Epithelial cell of esophagus (primary cell): ENCODE data around the gene PRIMA1.
"Not testable (repeated sequence)": the region's sequence is repeated elsewhere in the genome, so short reads cannot be mapped to it uniquely, and the experiment has no call there.

ENCODE experiments used
- DNase-seq: peaks from one replicate; pipeline ENCODE4 v3.0.0; 2010; ENCODE audit warnings: low read depth
- H3K4me3 ChIP-seq: 2 replicates; pipeline ENCODE4 v1.5.1; 2011; ENCODE audit warnings: mild to moderate bottlenecking, low read length, control low read depth
- TF ChIP-seq, protein P1 (sequence below): IDR thresholded peaks from 2 replicates; pipeline ENCODE4 v1.5.1; 2011; ENCODE audit warnings: low read depth, mild to moderate bottlenecking, low read length, control low read depth, inconsistent platforms; ENCODE audit not compliant: insufficient read depth; ENCODE audit errors: missing control alignments

The PRIMA1 gene

DNA sequence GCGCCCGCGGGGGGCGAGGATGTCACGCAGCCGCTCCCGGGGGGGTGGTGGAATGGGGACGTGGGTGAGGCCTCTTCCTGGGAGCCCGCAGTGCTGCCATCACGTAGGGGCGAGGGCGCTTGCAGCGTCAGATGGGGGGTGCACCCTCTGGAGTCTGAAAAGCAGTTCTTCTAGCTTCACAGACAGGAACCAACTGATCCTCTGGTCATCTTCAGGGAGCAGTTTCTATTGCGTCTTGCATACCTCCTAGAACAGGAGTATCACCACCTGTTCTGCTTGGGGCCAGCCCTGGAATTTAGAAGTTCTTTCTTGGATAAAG lies 36.9 kb upstream of the PRIMA1 start:
- no peak overlapping the region for H3K4me3 ChIP-seq
- TF ChIP-seq, protein P1, sequence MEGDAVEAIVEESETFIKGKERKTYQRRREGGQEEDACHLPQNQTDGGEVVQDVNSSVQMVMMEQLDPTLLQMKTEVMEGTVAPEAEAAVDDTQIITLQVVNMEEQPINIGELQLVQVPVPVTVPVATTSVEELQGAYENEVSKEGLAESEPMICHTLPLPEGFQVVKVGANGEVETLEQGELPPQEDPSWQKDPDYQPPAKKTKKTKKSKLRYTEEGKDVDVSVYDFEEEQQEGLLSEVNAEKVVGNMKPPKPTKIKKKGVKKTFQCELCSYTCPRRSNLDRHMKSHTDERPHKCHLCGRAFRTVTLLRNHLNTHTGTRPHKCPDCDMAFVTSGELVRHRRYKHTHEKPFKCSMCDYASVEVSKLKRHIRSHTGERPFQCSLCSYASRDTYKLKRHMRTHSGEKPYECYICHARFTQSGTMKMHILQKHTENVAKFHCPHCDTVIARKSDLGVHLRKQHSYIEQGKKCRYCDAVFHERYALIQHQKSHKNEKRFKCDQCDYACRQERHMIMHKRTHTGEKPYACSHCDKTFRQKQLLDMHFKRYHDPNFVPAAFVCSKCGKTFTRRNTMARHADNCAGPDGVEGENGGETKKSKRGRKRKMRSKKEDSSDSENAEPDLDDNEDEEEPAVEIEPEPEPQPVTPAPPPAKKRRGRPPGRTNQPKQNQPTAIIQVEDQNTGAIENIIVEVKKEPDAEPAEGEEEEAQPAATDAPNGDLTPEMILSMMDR: no peak
- DNase-seq: no peak

DNA sequence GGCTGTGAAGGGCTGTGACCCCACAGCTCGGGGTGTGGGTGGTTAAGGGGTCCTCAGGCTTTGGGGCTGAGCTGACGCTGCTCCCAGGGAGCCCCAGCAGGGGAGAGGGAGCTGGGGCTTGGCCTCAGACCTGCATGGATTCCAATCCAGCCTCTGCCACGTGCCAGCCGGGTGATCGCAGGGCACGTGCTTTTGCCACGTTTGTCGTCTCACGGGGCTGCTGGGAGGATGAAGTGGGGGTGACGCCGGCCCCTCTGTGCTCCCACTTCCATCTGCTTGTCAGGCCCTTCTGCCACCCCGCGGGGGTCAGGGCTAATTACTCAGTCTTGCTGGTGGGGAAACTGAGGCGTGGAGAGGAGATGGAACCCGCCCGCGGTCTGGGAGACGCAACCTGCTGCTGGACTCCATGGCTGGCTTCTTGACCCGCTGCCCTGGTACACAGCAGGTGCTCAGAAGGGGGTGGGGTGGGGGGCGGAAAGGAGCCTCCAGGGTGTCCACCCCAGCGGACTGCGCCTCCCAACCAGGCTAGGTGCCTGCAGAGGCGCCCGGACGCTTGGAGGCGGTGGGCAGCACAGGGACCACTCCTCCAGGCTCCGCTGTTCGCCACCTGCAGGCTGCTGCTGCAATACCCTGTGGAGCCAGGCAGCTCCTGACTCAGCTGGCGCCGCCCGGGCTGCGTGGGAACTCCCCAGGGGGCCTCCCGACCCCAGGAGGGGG lies 36.4 kb upstream of the PRIMA1 start:
- TF ChIP-seq, protein P1: no peak
- no peak overlapping the region for H3K4me3 ChIP-seq
- no peak for DNase-seq

DNA sequence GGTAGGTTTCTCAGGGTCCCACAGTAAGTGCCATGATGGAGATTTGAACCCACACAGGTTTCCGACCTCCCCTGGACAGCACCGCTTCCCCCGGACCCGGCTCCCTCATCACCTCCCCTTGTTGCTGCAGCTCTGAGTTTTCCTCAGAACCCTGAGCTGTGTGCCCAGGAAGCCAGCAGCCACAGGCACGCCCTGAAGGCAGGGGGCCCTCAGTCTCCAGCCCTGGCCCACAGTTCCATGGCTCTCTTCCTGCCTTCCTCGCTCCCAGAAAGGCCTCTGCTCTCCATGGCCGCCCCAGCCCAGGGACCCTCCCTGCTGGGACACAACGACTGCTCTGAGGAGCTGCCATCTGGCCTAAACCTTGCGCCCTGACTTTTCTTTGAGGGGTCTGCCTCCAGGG lies 35.8 kb upstream of the PRIMA1 start:
- TF ChIP-seq, protein P1: no peak
- no peak for DNase-seq
- H3K4me3 ChIP-seq: no peak overlapping the region

DNA sequence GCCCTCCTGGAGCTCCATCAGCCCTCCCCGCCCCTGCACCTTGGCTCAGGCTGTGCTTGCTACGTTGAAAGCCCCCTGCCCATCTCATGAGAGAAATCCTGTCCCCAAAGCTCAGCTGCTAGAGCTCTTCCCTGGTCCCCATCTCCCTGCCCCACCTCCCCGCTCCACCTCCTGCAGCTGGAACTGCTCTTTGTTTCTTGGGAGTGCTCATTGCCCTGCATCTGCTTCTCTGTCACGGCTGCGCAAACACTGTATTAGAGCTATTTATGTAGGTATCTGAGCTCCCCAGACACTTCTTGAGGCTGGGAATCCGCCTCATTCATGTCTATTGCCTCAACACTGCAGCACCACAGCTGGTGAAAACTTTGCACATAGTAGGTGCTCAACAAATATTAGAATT lies 32.8 kb upstream of the PRIMA1 start:
- TF ChIP-seq, protein P1: no peak
- DNase-seq: no peak
- H3K4me3 ChIP-seq: no peak overlapping the region

DNA sequence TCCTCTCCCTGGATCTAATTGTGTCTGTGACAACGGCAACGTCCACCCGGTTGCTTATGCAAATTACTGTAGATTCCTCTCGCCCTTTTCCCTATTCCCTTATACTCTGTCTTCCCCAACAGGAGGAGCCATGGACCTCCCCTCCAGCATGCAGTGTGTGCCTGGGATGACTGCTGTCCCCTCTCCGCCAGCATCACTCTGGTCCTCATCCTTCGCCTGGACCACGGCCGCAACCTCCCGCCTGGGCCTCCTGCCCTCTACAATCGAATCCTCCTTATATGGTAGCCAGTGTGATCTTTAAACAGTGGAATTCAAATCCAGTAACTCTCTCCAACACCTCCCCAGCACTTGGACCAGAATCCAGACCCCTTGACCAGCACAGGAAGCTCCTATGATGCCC lies 30.6 kb upstream of the PRIMA1 start:
- no peak for DNase-seq
- H3K4me3 ChIP-seq: no peak overlapping the region
- TF ChIP-seq, protein P1: no peak

DNA sequence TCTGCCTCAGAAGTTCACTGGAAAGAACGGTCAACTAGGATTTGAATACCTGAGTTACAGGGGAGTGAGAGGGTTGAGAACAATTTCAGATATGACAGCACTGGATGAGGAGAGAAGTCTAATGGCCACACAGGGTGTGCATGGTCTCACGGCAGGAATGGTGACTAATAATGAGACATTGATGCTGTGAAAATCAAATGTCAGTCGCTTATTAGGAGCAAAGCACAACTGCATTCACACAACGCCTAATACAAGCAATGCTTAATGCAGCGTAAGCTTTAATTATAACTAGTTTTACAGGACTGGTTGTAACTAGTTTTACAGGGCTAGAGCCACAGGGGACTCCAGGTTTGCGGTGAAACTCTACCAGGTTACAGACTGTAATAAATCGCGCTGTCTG lies 23.4 kb upstream of the PRIMA1 start:
- no peak overlapping the region for H3K4me3 ChIP-seq
- TF ChIP-seq, protein P1: no peak
- DNase-seq: no peak

DNA sequence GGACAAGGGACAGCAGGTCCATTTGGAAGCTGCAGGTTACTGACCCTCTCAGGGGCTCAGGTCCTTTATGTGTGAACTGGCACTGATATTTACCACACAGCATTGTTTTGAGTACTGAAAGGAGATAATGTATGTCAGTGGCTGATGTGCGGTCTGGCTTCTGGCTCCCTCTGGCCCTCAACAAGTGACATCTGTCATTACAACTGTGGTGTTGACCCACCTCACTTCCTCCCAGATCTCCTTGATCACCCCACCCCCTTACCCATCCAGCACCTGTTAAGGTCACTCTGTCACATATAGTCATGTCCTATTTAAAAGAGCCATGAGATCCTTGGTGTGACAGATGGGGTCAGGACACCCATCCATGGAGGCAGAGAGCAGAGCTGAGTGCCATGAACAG lies 22.7 kb upstream of the PRIMA1 start:
- H3K4me3 ChIP-seq: no peak overlapping the region
- TF ChIP-seq, protein P1: no peak

DNA sequence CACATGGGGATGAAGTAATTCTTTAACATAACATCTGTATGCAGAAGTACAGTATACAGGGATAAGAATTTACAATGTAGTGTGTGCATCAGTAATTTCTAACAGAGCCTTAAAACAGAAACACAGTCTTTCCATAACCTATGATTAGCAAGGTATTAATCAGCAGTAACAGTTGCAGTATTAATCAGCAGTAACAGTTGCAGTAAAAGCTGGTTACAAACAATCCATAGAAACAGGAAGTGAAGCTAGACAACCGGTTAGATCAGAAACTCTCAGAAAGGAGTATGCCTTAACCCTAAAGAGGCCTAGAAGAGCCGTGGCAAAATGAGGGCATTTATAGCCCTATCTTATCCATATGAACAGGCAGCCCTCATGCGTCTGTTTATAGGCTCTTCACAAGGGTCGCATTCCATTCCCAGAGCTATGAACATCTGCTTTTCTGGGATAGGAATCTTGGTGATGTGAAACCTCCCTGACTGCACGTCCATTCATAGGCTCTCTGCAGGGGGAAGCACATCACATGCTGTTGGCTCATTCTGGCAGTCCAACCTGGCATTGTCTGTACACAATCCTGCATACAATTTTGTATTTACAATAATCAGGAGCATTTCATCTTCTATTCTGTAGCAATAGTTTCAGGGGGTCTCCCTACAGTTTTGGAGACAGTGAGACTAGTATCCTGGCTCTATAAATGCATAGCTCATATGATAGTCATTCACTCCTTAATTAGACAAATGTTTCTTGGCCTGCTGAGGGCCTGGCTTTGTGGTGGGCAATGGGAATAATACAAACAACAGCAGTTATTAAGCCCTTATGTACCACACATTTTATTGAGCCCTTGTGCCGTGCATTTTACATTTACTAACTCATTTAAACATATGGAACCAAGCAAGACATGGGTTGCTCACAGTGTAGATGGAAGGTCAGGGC lies 21.5 kb upstream of the PRIMA1 start:
- H3K4me3 ChIP-seq, DNase-seq: not testable (repeated sequence)

More for the DNA sequence above, 22.7 kb upstream of the PRIMA1 start:
- no peak for DNase-seq
